OCI-LY3 (cell line): ENCODE data around the gene HDAC1.

ENCODE experiments used
- H2AFZ ChIP-seq: fragments of 200-600, 300-600 bp; shearing (Covaris generic); 2 replicates; pipeline ENCODE4 v1.6.0; 2014; ENCODE audit warnings: antibody characterized with exemption, low read depth, low read length
- H3K27ac ChIP-seq: fragments of 200-600, 300-600 bp; sonication (generic); 2 replicates; pipeline ENCODE4 v1.5.1; 2014; ENCODE audit warnings: mild to moderate bottlenecking, low read length, moderate library complexity, mixed read lengths
- H3K27me3 ChIP-seq: fragments of 200-600, 300-600 bp; sonication (generic); 2 replicates; pipeline ENCODE4 v1.6.1; 2014; ENCODE audit warnings: low read depth, low read length, mixed read lengths
- H3K36me3 ChIP-seq: fragments of 200-600, 300-600 bp; sonication (generic); replicated peaks from 2 replicates; pipeline ENCODE3; 2014; ENCODE audit warnings: low read depth, low read length, mixed read lengths
- H3K4me1 ChIP-seq: fragments of 300-600, 200-600 bp; sonication (generic); 2 replicates; pipeline ENCODE4 v1.6.1; 2014; ENCODE audit warnings: low read length, mixed read lengths
- H3K4me2 ChIP-seq: fragments of 200-600, 300-600 bp; sonication (generic); 2 replicates; pipeline ENCODE4 v1.6.1; 2014; ENCODE audit warnings: low read length, mixed read lengths
- H3K4me3 ChIP-seq: fragments of 300-600, 200-600 bp; sonication (generic); 2 replicates; pipeline ENCODE4 v1.5.1; 2014; ENCODE audit warnings: antibody characterized with exemption, mild to moderate bottlenecking, low read length, moderate library complexity
- H3K79me2 ChIP-seq: fragments of 300-600, 200-600 bp; shearing (Covaris generic); 2 replicates; pipeline ENCODE4 v1.6.1; 2014; ENCODE audit warnings: mild to moderate bottlenecking, low read length, mixed read lengths
- H3K9ac ChIP-seq: fragments of 300-600, 200-600 bp; shearing (Covaris generic); 2 replicates; pipeline ENCODE4 v1.6.0; 2014; ENCODE audit warnings: mild to moderate bottlenecking, low read length, moderate library complexity
- H3K9me3 ChIP-seq: fragments of 200-600, 300-600 bp; shearing (Covaris generic); 2 replicates; pipeline ENCODE4 v1.6.1; 2014; ENCODE audit warnings: low read length, mixed read lengths; ENCODE audit not compliant: insufficient read depth
- H4K20me1 ChIP-seq: fragments of 200-600, 300-600 bp; sonication (generic); 2 replicates; pipeline ENCODE4 v1.6.1; 2016; ENCODE audit warnings: low read length, mixed read lengths; ENCODE audit not compliant: insufficient read depth
- CTCF ChIP-seq: fragments of 200-600, 300-600 bp; sonication (generic); IDR thresholded peaks from 2 replicates; pipeline ENCODE4 v1.5.1; 2014; ENCODE audit warnings: antibody characterized with exemption, low read length, low read depth
- EZH2phosphoT487 ChIP-seq: fragments of 200-600 bp; shearing (Covaris generic); IDR thresholded peaks from 2 replicates; pipeline ENCODE4 v1.6.1; 2018; ENCODE audit warnings: antibody characterized with exemption, mixed run types, low read depth

HDAC1 gene

GRCh38 chr1:32299327-32299726 is 7.4 kb downstream of the HDAC1 start:
- peaks cover 32% of the 10 kb centered on the region for H4K20me1 ChIP-seq
- no peak overlapping the region for H3K4me3 ChIP-seq
- no peak overlapping the region for H3K9ac ChIP-seq
- TF ChIP-seq EZH2phosphoT487 (no peak), CTCF (no peak)
- no peak overlapping the region for H3K4me2 ChIP-seq
- H3K79me2 ChIP-seq = peaks cover 68% of the 10 kb centered on the region
- no peak overlapping the region for H3K27ac ChIP-seq
- H2AFZ ChIP-seq = no peak overlapping the region
- no peaks in the 10 kb centered on the region for H3K9me3 ChIP-seq
- peaks cover 12% of the 10 kb centered on the region for H3K36me3 ChIP-seq
- H3K27me3 ChIP-seq = no peaks in the 10 kb centered on the region
- H3K4me1 ChIP-seq = no peaks in the 10 kb centered on the region

- Histone ChIP-seq H2AFZ (no peak overlapping the region), H3K4me2 (no peak overlapping the region), H3K9ac (no peak overlapping the region), H3K4me3 (no peak overlapping the region), H3K36me3 (peaks cover 39% of the 10 kb centered on the region), H3K79me2 (peaks cover 60% of the 10 kb centered on the region), H3K9me3 (no peaks in the 10 kb centered on the region; the same call in 1 of the 2 replicates), H4K20me1 (peaks cover 10% of the 10 kb centered on the region; the same call in 1 of the 2 replicates), H3K27ac (no peak overlapping the region), H3K27me3 (no peaks in the 10 kb centered on the region), H3K4me1 (peaks cover 13% of the 10 kb centered on the region)
- TF ChIP-seq CTCF = no peak
- no peak for TF ChIP-seq EZH2phosphoT487
Measured at GRCh38 chr1:32303358-32303757, 11.5 kb downstream of the HDAC1 start.

GRCh38 chr1:32303997-32304622 is 12.2 kb downstream of the HDAC1 start:
- H3K79me2 ChIP-seq = peaks cover 62% of the 10 kb centered on the region
- H3K9me3 ChIP-seq = no peaks in the 10 kb centered on the region; the same call in 1 of the 2 replicates
- no peak overlapping the region for H3K4me3 ChIP-seq
- peaks cover 39% of the 10 kb centered on the region for H3K36me3 ChIP-seq
- no peak overlapping the region for H2AFZ ChIP-seq
- H3K27me3 ChIP-seq = no peaks in the 10 kb centered on the region
- no peak overlapping the region for H3K9ac ChIP-seq
- H3K4me1 ChIP-seq = peaks cover 19% of the 10 kb centered on the region
- peaks cover 12% of the 10 kb centered on the region; the same call in 1 of the 2 replicates for H4K20me1 ChIP-seq
- H3K4me2 ChIP-seq = no peak overlapping the region
- TF ChIP-seq EZH2phosphoT487 = no peak
- TF ChIP-seq CTCF = no peak
- no peak overlapping the region for H3K27ac ChIP-seq

- H3K27ac ChIP-seq = no peak overlapping the region
- H3K9me3 ChIP-seq = no peaks in the 10 kb centered on the region; the same call in 1 of the 2 replicates
- peaks cover 60% of the 10 kb centered on the region for H3K79me2 ChIP-seq
- peaks cover 39% of the 10 kb centered on the region for H3K36me3 ChIP-seq
- H3K4me2 ChIP-seq = no peak overlapping the region
- no peak for TF ChIP-seq CTCF
- TF ChIP-seq EZH2phosphoT487 = no peak
- no peak overlapping the region for H3K4me3 ChIP-seq
- H2AFZ ChIP-seq = no peak overlapping the region
- no peak overlapping the region for H3K9ac ChIP-seq
- peaks cover 23% of the 10 kb centered on the region for H3K4me1 ChIP-seq
- no peaks in the 10 kb centered on the region for H3K27me3 ChIP-seq
- peaks cover 10% of the 10 kb centered on the region; the same call in 1 of the 2 replicates for H4K20me1 ChIP-seq
Measured at GRCh38 chr1:32305310-32305709, 13.4 kb downstream of the HDAC1 start.
